A549 treated with ZK216348 at 1 μM for 4 hours (cell line): ENCODE measurements around the gene MYO10. TPM values are rescaled to one million over a fixed set of nuclear protein-coding genes. Genes with fewer than 3 reads are reported as not detected.

Source experiments
- total RNA-seq: library from RNA; stranded (reverse); fragments of 200-300 nt; extraction: Qiagen RNA extraction; gene quantifications from 5 replicates; pipeline ENCODE4 v1.2.3, GENCODE V29; 2022; ENCODE audit warnings: low read depth

The MYO10 gene
- total RNA-seq: 40.3 to 53.4 TPM (median 43.2 TPM) in 5 replicates

GRCh38 chr5:16936150-16936988 lies at the start of gene MYO10:
Gene MYO10, minus strand, starts transcription at chr5:16936288. Its CDS starts 480 bp downstream, at chr5:16935808.

GRCh38 chr5:16616536-16617273 lies 319.4 kb downstream of the MYO10 start, which contains the start of gene RETREG1:
Gene RETREG1, minus strand, starts transcription at chr5:16616997. Its CDS starts 26 bp downstream, at chr5:16616971.

